Omental fat pad (tissue), 4 donors: ENCODE results near the gene LAMC3. TPM values are rescaled to one million over a fixed set of nuclear protein-coding genes. Genes with fewer than 3 reads are reported as not detected.

Source experiments
- ATAC-seq: fragments of 150-250 bp; one replicate; pipeline ENCODE4 v1.9.1; 2016; ENCODE audit warnings: mild to moderate bottlenecking, moderate library complexity; ENCODE audit not compliant: low FRiP score
- DNase-seq: peaks from one replicate; pipeline ENCODE4 v3.0.0-alpha.2; 2019; ENCODE audit warnings: low spot score
- total RNA-seq, 4 donors: library from RNA; depleted of rRNA; stranded (reverse); fragments of >200 nt; gene quantifications; one replicate each; pipeline ENCODE4 v1.1.0, GENCODE V29; 2016
- TF ChIP-seq, protein P1 (sequence below), 3 donors: fragments of 450-650 bp; IDR thresholded peaks; one replicate each; pipeline ENCODE4 v1.5.1; 2016 to 2017; ENCODE audit warnings: antibody characterized with exemption in 3 of 3, mild to moderate bottlenecking in 3 of 3, moderate library complexity in 2 of 3

The LAMC3 gene
- total RNA-seq, 4 donors from 2014 or later: 0.09 to 1.9 (median 0.65) TPM

DNA sequence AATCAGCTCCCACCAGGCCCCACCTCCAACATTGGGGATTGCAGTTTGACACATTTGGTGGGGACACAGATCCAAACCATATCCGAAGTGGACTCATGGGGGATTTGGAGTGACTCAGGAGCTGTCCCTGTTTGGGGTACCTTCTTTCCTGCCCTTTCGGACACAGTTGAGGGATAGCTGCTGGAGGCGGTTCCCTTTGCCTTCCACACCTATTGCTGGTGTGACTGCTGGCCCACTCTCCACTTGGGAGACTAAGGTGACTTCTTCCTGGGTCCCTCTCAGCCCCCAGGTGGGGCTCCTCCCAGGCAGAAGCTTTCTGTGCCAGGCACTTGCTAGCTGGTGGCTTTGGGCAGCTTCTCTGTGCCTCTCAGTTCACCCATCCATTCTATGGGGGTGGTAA, 26.6 kb downstream of the LAMC3 start:
- DNase-seq (no peak), ATAC-seq (no peak)
- TF ChIP-seq, protein P1, sequence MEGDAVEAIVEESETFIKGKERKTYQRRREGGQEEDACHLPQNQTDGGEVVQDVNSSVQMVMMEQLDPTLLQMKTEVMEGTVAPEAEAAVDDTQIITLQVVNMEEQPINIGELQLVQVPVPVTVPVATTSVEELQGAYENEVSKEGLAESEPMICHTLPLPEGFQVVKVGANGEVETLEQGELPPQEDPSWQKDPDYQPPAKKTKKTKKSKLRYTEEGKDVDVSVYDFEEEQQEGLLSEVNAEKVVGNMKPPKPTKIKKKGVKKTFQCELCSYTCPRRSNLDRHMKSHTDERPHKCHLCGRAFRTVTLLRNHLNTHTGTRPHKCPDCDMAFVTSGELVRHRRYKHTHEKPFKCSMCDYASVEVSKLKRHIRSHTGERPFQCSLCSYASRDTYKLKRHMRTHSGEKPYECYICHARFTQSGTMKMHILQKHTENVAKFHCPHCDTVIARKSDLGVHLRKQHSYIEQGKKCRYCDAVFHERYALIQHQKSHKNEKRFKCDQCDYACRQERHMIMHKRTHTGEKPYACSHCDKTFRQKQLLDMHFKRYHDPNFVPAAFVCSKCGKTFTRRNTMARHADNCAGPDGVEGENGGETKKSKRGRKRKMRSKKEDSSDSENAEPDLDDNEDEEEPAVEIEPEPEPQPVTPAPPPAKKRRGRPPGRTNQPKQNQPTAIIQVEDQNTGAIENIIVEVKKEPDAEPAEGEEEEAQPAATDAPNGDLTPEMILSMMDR (IDR thresholded peaks at IDR 0.05): no peak

DNA sequence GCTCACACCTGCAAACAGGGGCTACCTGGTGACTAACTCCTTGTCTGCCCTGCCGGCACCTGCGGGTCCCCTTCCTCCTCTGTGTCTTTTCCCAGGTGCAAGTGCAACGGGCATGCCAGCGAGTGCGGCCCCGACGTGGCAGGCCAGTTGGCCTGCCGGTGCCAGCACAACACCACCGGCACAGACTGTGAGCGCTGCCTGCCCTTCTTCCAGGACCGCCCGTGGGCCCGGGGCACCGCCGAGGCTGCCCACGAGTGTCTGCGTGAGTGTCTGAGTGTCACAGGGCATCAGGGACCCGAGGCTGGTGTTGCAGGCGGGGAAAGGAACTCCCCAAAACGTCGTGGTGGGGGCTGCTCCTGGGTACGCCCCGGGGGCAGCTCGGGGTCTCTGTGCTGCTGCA, 27.1 kb downstream of the LAMC3 start:
- DNase-seq (no peak), ATAC-seq (no peak)
- TF ChIP-seq, protein P1 (IDR thresholded peaks at IDR 0.05): no peak

DNA sequence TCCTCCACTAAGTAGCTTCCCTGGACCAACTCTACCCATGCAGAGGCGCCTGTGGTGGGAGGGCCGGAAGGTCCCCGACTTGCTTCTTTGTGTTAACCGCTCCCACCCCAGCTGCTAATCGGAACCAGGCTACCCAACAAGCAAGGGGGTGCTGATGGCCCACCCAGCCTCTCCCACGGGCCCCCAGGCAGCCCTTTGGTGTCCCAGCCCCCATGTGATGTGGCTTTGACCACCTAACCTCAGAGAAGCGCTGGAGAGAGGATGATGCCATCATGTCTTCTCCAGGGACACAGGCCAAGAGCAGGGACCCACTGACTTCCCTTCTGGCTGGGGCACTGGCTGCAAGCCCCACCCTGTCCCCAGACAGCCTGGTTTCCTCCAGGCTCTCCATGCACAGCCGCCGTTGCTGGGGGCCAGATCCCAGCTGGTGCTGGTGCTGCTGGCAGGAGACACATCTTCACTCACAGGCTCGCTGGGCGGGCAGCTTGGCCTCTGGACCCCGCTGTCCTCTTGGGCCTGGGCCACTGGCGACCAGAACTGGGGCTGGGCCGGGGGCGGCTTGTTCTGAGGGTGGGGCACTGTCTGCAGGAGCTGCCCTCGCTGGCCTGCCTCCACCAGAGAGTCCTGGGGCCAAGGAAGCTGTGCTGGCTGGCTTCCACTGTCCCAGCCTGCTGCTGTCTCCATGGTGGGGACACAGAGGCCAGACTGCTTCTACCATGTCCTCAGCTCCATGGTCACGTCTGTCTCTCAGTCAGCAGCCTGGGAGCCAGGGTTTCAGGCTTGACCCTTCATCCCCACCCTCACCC, 27.8 kb downstream of the LAMC3 start:
- TF ChIP-seq, protein P1 (IDR thresholded peaks at IDR 0.05): no peak
- ATAC-seq (no peak), DNase-seq (no peak)

DNA sequence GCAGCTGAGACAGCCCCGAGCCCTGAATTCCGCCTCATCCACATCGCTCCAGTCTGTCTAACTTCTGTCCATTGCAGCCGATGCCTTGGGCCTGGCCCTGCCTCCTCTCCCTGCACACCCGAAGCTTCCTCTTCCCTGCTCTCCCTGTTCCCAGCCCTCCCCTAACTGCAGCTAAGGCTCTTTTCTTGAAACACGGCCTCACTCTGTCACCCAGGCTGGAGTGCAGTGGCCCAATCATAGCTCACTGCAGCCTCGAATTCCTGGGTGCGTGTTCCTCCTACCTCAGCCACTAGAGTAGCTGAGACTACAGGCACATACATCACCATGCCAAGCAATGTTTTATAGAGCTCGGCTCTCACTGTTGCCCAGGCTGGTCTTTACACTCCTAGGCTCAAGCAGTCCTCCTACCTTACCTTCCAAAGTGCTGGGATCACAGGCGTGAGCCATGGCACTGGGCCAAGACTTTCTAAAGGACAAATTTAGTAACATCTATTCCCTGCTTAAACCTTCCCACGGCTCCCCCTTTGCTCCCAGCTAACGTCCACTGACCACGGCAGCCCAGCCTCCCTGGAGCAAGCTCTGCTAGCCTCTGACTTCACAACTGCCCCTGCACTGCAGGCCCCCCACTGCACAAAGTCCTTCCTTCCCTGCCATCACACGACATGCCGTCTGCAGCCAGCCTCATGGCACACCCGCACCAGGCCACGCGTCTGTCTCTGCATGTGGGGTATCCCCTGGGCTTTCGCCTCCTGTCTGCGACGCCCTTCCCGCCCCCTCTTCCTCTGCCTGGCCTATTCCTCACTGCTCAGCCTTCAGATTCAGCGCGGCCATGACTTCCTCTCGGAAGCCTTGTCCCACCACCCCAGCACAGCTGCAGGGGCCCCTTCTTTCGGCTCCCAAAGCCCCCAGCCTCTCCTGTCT, 28.6 kb downstream of the LAMC3 start:
- DNase-seq: no peak
- TF ChIP-seq, protein P1 (IDR thresholded peaks at IDR 0.05): no peak
- no peak for ATAC-seq

DNA sequence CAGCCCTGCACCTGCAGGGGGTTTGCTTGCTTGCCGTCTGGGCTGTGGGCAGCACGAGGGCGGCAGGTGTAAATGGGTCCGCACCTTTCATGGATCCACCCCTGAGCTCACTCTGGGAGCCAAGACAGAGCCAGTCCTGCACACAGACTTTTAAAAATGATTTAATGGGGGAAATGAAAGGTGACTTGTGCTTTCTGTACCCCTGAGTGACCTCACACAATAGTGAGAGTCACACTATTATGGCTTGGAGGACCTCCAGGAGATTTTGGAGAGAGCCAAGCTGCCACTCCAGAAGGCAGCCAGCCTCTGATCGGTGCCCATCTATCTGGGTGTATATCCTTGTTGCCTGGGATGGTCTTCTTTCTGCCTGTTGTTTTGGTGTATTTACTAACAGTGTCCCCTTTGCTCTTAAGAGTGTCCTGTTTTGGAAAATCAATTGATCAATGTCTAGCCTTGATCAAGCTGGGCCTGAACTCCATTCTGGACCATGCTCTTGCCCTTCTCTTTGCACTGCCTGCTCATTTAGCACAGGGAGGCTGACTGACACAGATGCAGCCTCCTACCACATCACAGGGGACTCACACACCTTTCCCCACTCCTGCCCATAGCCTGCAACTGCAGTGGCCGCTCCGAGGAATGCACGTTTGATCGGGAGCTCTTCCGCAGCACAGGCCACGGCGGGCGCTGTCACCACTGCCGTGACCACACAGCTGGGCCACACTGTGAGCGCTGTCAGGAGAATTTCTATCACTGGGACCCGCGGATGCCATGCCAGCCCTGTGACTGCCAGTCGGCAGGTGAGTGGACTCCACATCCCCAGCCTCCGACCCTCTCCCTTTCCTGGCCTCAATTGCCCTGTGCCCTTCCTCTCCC, 29.5 kb downstream of the LAMC3 start:
- DNase-seq: no peak
- TF ChIP-seq, protein P1 (IDR thresholded peaks at IDR 0.05): no peak

DNA sequence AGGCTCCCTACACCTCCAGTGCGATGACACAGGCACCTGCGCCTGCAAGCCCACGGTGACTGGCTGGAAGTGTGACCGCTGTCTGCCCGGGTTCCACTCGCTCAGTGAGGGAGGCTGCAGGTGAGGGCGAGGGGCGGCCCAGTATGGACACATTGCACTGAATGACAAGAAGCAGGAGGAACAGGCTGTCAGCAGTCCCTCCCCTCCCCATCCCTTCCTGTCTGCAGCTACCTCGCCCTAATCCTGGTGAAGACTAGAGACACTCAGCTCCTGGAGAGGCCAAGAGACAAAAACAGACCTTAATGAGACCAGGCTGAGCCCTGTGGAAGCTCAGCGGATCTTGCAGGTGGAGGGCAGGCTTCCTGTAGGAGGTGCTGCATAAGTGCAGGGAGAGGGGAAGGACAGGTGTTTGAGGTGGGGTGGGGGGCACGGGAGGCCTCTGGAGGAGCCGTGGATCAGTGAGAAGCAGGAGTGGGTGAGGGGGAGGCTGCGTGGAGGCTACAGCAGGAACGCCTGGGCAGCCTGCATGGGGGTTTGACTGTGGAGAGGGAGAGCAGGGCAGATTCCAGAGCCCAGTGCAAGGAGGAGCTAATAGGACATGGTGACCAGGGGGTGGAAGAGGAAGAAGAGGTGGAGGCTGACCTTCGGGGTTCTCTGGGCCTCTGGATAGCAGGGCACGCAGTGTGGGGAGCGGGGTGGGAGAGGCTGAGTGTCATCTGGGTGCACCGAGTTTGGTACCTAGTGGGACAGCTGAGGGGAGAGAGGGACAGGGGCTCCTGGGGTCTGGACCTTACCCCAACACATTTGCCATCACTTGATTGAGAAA, 30.4 kb downstream of the LAMC3 start:
- DNase-seq (no peak), ATAC-seq (no peak)
- TF ChIP-seq, protein P1 (IDR thresholded peaks at IDR 0.05): no peak

More for the DNA sequence above, 29.5 kb downstream of the LAMC3 start:
- no peak for ATAC-seq
